H1 (cell line): ENCODE measurements around the gene NUP133. TPM values are rescaled to one million over a fixed set of nuclear protein-coding genes. Genes with fewer than 3 reads are reported as not detected.
A peak's percentile ranks its signal among the peaks of the same experiment; 100 is the strongest.

Source experiments
- CTCF ChIA-PET: fragments of 300-600 bp; sonication (Branson Sonifier 250); formaldehyde crosslinking; loops from one replicate; lab custom pipeline; 2021; ENCODE audit not compliant: partially characterized antibody; lab: Charles Lee
- POLR2A ChIA-PET: fragments of 300-600 bp; sonication (Branson Sonifier 250); formaldehyde crosslinking; loops from one replicate; lab custom pipeline; 2021; ENCODE audit warnings: inconsistent platforms; ENCODE audit not compliant: partially characterized antibody; lab: Charles Lee
- DNase-seq, 2 experiments: peaks; one replicate each; pipeline versions ENCODE4 v3.0.0 to v3.0.0-alpha.2; 2010 to 2022; ENCODE audit warnings: low spot score in 2 of 2, low read depth in 1 of 2, mixed read lengths in 1 of 2
- FAIRE-seq: peaks from 2 replicates; lab custom pipeline; 2011; peaks lifted over from hg19 to GRCh38; lab: Jason Lieb, UNC
- H2AFZ ChIP-seq: 2 replicates; pipeline ENCODE4 v1.8.1; 2012; ENCODE audit warnings: low read length, inconsistent platforms
- H2AK5ac ChIP-seq: 2 replicates; pipeline ENCODE4 v1.6.1; 2013; ENCODE audit warnings: low read depth, low read length
- H2BK120ac ChIP-seq: replicated peaks from 2 replicates; pipeline ENCODE3; 2013; ENCODE audit warnings: low read depth, low read length, inconsistent platforms
- H2BK12ac ChIP-seq: 2 replicates; pipeline ENCODE4 v1.6.1; 2013; ENCODE audit warnings: low read depth, low read length
- H2BK15ac ChIP-seq: 2 replicates; pipeline ENCODE4 v1.6.1; 2013; ENCODE audit warnings: low read length
- H2BK20ac ChIP-seq: 2 replicates; pipeline ENCODE4 v1.6.1; 2013; ENCODE audit warnings: low read length
- H2BK5ac ChIP-seq: 2 replicates; pipeline ENCODE4 v1.6.1; 2013; ENCODE audit warnings: low read depth, low read length
- H3K14ac ChIP-seq: 2 replicates; pipeline ENCODE4 v1.6.1; 2013; ENCODE audit warnings: inconsistent platforms; ENCODE audit not compliant: insufficient read length
- H3K18ac ChIP-seq: 2 replicates; pipeline ENCODE4 v1.6.1; 2013; ENCODE audit warnings: low read length; ENCODE audit errors: extremely low read depth
- H3K23ac ChIP-seq: 2 replicates; pipeline ENCODE4 v1.6.1; 2013; ENCODE audit warnings: inconsistent platforms; ENCODE audit not compliant: insufficient read length
- H3K23me2 ChIP-seq: 2 replicates; pipeline ENCODE4 v1.6.1; 2013; ENCODE audit warnings: low read depth, low read length
- H3K27ac ChIP-seq: 2 replicates; pipeline ENCODE4 v1.6.1; 2011; ENCODE audit warnings: low read depth, low read length, inconsistent platforms
- H3K27me3 ChIP-seq, 4 experiments: replicated peaks in 1 of 4; 1 replicate in 1 of 4; 2 replicates in 3 of 4; pipeline versions ENCODE4 v1.6.1 to v1.8.1; 2011 to 2013; ENCODE audit warnings: low read length in 3 of 4, mild to moderate bottlenecking in 3 of 4, inconsistent platforms in 2 of 4, mixed read lengths in 2 of 4, moderate library complexity in 1 of 4; ENCODE audit not compliant: control insufficient read depth in 3 of 4, insufficient read depth in 3 of 4; ENCODE audit errors: extremely low read depth in 1 of 4
- H3K36me3 ChIP-seq, 4 experiments: 2 replicates each; pipeline versions ENCODE4 v1.6.1 to v1.8.1; 2011 to 2013; ENCODE audit warnings: mild to moderate bottlenecking in 4 of 4, low read length in 3 of 4, moderate library complexity in 2 of 4, control low read depth in 1 of 4, inconsistent platforms in 1 of 4; ENCODE audit not compliant: insufficient read depth in 4 of 4, control insufficient read depth in 2 of 4
- H3K4ac ChIP-seq: replicated peaks from 2 replicates; pipeline ENCODE3; 2013; ENCODE audit warnings: low read length, low read depth, mixed read lengths, inconsistent platforms; ENCODE audit not compliant: insufficient read length
- H3K4me1 ChIP-seq, 4 experiments: replicated peaks in 1 of 4; 1 replicate in 1 of 4; 2 replicates in 3 of 4; pipeline versions ENCODE4 v1.6.1 to v1.8.1; 2011 to 2013; ENCODE audit warnings: low read length in 3 of 4, inconsistent platforms in 2 of 4, mixed read lengths in 1 of 4; ENCODE audit not compliant: insufficient read depth in 4 of 4, control insufficient read depth in 3 of 4
- H3K4me2 ChIP-seq, 2 experiments: 2 replicates each; pipeline versions ENCODE4 v1.6.1 to v1.8.1; 2011 to 2013; ENCODE audit warnings: low read depth in 2 of 2, low read length in 2 of 2, control low read depth in 1 of 2, inconsistent platforms in 1 of 2, mild to moderate bottlenecking in 1 of 2; ENCODE audit not compliant: insufficient read depth in 1 of 2
- H3K4me3 ChIP-seq, 4 experiments: fragments of 200-600, 300-600 bp in 1 of 4; sonication (generic), shearing (Covaris generic), sonication (Bioruptor Twin) in 1 of 4; 2 replicates each; pipeline versions ENCODE4 v1.5.1 to v1.8.1; 2011 to 2016; ENCODE audit warnings: low read length in 4 of 4, low read depth in 3 of 4, control low read depth in 2 of 4, inconsistent platforms in 2 of 4, mild to moderate bottlenecking in 2 of 4, mixed read lengths in 1 of 4, moderate library complexity in 1 of 4; ENCODE audit not compliant: insufficient read depth in 2 of 4; ENCODE audit errors: extremely low read depth in 1 of 4
- H3K56ac ChIP-seq: replicated peaks from 2 replicates; pipeline ENCODE3; 2013; ENCODE audit warnings: low read depth, mild to moderate bottlenecking, mixed read lengths, low read length, inconsistent platforms; ENCODE audit not compliant: insufficient read length
- H3K79me1 ChIP-seq: 2 replicates; pipeline ENCODE4 v1.6.1; 2013; ENCODE audit warnings: low read depth, low read length, control low read depth
- H3K79me2 ChIP-seq, 2 experiments: 2 replicates each; pipeline versions ENCODE4 v1.6.1 to v1.8.1; 2012 to 2013; ENCODE audit warnings: low read length in 2 of 2, mild to moderate bottlenecking in 2 of 2, inconsistent platforms in 1 of 2; ENCODE audit not compliant: insufficient read depth in 2 of 2, control insufficient read depth in 1 of 2
- H3K9ac ChIP-seq, 4 experiments: replicated peaks in 1 of 4; 1 replicate in 1 of 4; 2 replicates in 3 of 4; pipeline versions ENCODE4 v1.6.1 to v1.8.1; 2011 to 2013; ENCODE audit warnings: low read depth in 3 of 4, low read length in 3 of 4, control low read depth in 2 of 4, mild to moderate bottlenecking in 2 of 4, moderate library complexity in 2 of 4, inconsistent platforms in 1 of 4; ENCODE audit errors: extremely low read depth in 1 of 4
- H3K9me3 ChIP-seq, 2 experiments: 2 replicates each; pipeline versions ENCODE4 v1.6.1 to v1.8.1; 2012 to 2013; ENCODE audit warnings: mild to moderate bottlenecking in 2 of 2, moderate library complexity in 2 of 2, control low read depth in 1 of 2, inconsistent platforms in 1 of 2, low read depth in 1 of 2, low read length in 1 of 2, mixed read lengths in 1 of 2; ENCODE audit not compliant: insufficient read depth in 2 of 2
- H4K20me1 ChIP-seq, 2 experiments: replicated peaks in 1 of 2; 2 replicates each; pipeline versions ENCODE3 to v1.8.1; 2011 to 2013; ENCODE audit warnings: inconsistent platforms in 2 of 2, low read length in 2 of 2, mild to moderate bottlenecking in 1 of 2; ENCODE audit not compliant: insufficient read depth in 2 of 2, control insufficient read depth in 1 of 2
- H4K5ac ChIP-seq: 2 replicates; pipeline ENCODE4 v1.6.1; 2013; ENCODE audit warnings: low read length, low read depth, mixed read lengths, inconsistent platforms; ENCODE audit not compliant: insufficient read length
- H4K8ac ChIP-seq: 2 replicates; pipeline ENCODE4 v1.8.0; 2013; ENCODE audit warnings: mild to moderate bottlenecking, moderate library complexity, low read length, inconsistent platforms; ENCODE audit not compliant: insufficient read depth; ENCODE audit errors: extremely low read depth
- H4K91ac ChIP-seq: replicated peaks from 2 replicates; pipeline ENCODE3; 2013; ENCODE audit warnings: low read length, mixed read lengths, inconsistent platforms; ENCODE audit not compliant: insufficient read length
- EZH2 ChIP-seq: fragments of 200-600 bp; sonication (generic); IDR thresholded peaks from 2 replicates; pipeline ENCODE4 v1.7.1; 2012; ENCODE audit warnings: low read depth, mild to moderate bottlenecking, moderate library complexity, low read length, inconsistent platforms; ENCODE audit not compliant: severe bottlenecking
- HDAC2 ChIP-seq, 2 experiments: fragments of 300-600 bp in 1 of 2; sonication (generic) in 1 of 2; IDR thresholded peaks; 2 replicates each; pipeline ENCODE4 v1.6.1; 2011 to 2012; ENCODE audit warnings: low read depth in 2 of 2, low read length in 2 of 2, mild to moderate bottlenecking in 2 of 2, moderate library complexity in 2 of 2, borderline replicate concordance in 1 of 2, inconsistent platforms in 1 of 2
- KDM5A ChIP-seq: fragments of 200-600 bp; IDR thresholded peaks from 2 replicates; pipeline ENCODE4 v1.7.1; 2012; ENCODE audit warnings: mild to moderate bottlenecking, low read length, inconsistent platforms, mixed read lengths
- RXRA ChIP-seq: IDR thresholded peaks from 2 replicates; pipeline ENCODE4 v1.6.1; 2011; ENCODE audit warnings: low read depth, mild to moderate bottlenecking, low read length, moderate library complexity; ENCODE audit not compliant: insufficient read depth
- WGBS, 2 experiments: shearing (Covaris generic) in 1 of 2; methylation state at CpG; one replicate each; pipeline versions ENCODE4 v1.1.6 to v1.1.7; 2013 to 2015; ENCODE audit warnings: low lambda C conversion rate in 2 of 2, mixed read lengths in 2 of 2, inconsistent platforms in 1 of 2, low coverage in 1 of 2, missing lambda C conversion rate in 1 of 2; ENCODE audit not compliant: insufficient replicate concordance in 2 of 2, insufficient coverage in 1 of 2, insufficient read length in 1 of 2; ENCODE audit errors: extremely low coverage in 1 of 2, missing lambda C conversion rate in 1 of 2; 5-methylcytosine and 5-hydroxymethylcytosine counted together
- polyA plus RNA-seq, 7 experiments: library from polyadenylated mRNA; depleted of rRNA in 3 of 7; stranded (reverse) in 5 of 7; unstranded in 2 of 7; fragments of >200 nt in 5 of 7; fragments of 200-250 nt in 2 of 7; gene quantifications; 1 replicate in 5 of 7; 2 replicates in 1 of 7; 4 replicates in 1 of 7; pipeline versions ENCODE4 v1.2.1 to v1.2.3, GENCODE V29; 2011 to 2013; ENCODE audit warnings: missing spikeins in 2 of 7, mixed read lengths in 2 of 7
- total RNA-seq: library from RNA; stranded (reverse); fragmentation: NEBNext Ultra II Directional; extraction: Animal tissue kit (Norgen Biotek cat#: 25700); gene quantifications from 2 replicates; pipeline ENCODE4 v1.2.1, GENCODE V29; 2021

The NUP133 gene
- total and polyA plus RNA-seq, 2 of the 8 experiments (the other 6 are each of a cell fraction or from before 2014, with no cell fraction given) = 20.6 to 72.1 TPM

DNA sequence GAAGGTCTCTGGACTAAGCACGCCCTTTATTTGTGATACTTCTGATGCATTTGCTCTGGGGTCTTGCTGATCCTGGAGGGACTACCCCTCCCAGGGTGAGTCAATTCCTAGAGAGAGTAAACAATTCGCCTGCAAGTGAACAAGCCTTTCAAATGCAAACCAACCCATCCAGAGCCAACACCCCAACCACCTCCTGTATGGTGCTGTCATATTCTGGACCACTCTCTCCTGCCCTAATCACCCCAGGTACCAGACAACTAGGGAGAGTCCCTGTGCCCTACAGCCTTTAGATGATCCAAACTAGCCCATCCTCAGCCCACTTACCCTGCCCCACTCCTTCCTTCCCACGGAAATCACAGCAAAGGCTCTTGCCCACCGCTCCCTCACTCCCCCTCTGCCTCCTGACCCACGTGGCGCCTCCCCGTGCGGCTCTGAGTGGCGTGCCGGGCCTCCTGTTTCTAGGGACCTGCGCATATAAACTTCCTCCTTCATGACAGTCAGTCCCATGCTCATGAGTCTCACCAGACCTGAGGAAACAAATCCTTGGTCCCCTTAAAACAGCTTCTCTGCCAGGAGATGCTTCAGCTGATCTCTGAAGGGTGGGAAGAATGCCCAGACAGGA, 111.4 kb downstream of the NUP133 start:
- H2BK120ac ChIP-seq = no peak overlapping the region
- no peaks in the 10 kb centered on the region; the same call in 1 of the 2 replicates for H3K79me1 ChIP-seq
- H4K91ac ChIP-seq = no peak overlapping the region
- peak overlapping the region; percentile 23; the same call in 1 of the 2 replicates for H2BK12ac ChIP-seq
- H3K4me2 ChIP-seq = peak overlapping the region in 1 of 2 experiments; percentile 34; a peak in 1 of 4 replicates
- H3K36me3 ChIP-seq = no peaks in the 10 kb centered on the region; a peak in 1 of 8 replicates
- H4K5ac ChIP-seq = no peak overlapping the region
- no peaks in the 10 kb centered on the region for H3K23me2 ChIP-seq
- FAIRE-seq = no peak
- H3K27me3 ChIP-seq = peaks cover 0 to 3% (median 1%) of the 10 kb centered on the region in 4 experiments; a peak in 2 of 7 replicates
- no peak overlapping the region for H2AFZ ChIP-seq
- ChIA-PET POLR2A (interaction anchor here (0.9 to 1.2 kb wide), 3 partner anchors 16 to 98 kb away, joined by 3 to 4 read pairs (median 3); partner anchors contain the start of gene ACTA1), CTCF (interaction anchor here (1.0 to 2.1 kb wide), 4 partner anchors 10 to 136 kb away, joined by 3 to 11 read pairs (median 8); no protein-coding TSS in a partner anchor)
- no peak overlapping the region for H2BK5ac ChIP-seq
- H3K9me3 ChIP-seq = no peaks in the 10 kb centered on the region
- H3K79me2 ChIP-seq = no peaks in the 10 kb centered on the region
- H3K4ac ChIP-seq = no peak overlapping the region
- H3K14ac ChIP-seq = no peak overlapping the region
- H4K20me1 ChIP-seq = no peaks in the 10 kb centered on the region
- no peak for DNase-seq
- H3K4me3 ChIP-seq = no peak overlapping the region
- H2BK20ac ChIP-seq = no peak overlapping the region
- no peak overlapping the region for H3K56ac ChIP-seq
- 68% methylated on average over 11 of the region's 11 CpGs; no CpG with 5 or more reads in 1 of the 2 experiments for WGBS, 2 experiments
- H2BK15ac ChIP-seq = 0 out of 2 replicates have a peak overlapping the region, but pooled peaks have one; percentile 40
- TF ChIP-seq RXRA = no peak
- no peak for TF ChIP-seq KDM5A
- no peak for TF ChIP-seq HDAC2 (IDR thresholded peaks at IDR 0.05; ENCODE audit: borderline replicate concordance in 1 of 2, low read depth in 2 of 2, low read length in 2 of 2)
- no peak for TF ChIP-seq EZH2
- no peak overlapping the region for H3K23ac ChIP-seq
- no peak overlapping the region for H4K8ac ChIP-seq
- H3K27ac ChIP-seq = no peak overlapping the region
- no peak overlapping the region; a peak in 1 of 7 replicates for H3K9ac ChIP-seq
- H3K4me1 ChIP-seq = peaks cover 0 to 7% (median 5%) of the 10 kb centered on the region in 4 experiments; a peak in 5 of 7 replicates
- H3K18ac ChIP-seq = peak overlapping the region; percentile 48; the same call in 1 of the 2 replicates
- H2AK5ac ChIP-seq = 0 out of 2 replicates have a peak overlapping the region, but pooled peaks have one; percentile 85
